HFF-Myc (cell line): ENCODE measurements around the gene SLC30A9.

Experiments
- DNase-seq: peaks from one replicate; pipeline ENCODE4 v3.0.0-alpha.2; 2011; ENCODE audit warnings: low read depth; ENCODE audit errors: extremely low read depth
- H3K4me3 ChIP-seq: replicated peaks from 2 replicates; pipeline ENCODE4 v1.5.1; 2011; ENCODE audit warnings: low read depth, mild to moderate bottlenecking, control low read depth, low read length
- TF ChIP-seq, protein P1 (sequence below): IDR thresholded peaks from 2 replicates; pipeline ENCODE4 v1.5.1; 2012; ENCODE audit warnings: mild to moderate bottlenecking, low read depth, low read length, control low read depth; ENCODE audit errors: missing control alignments

SLC30A9 gene

DNA sequence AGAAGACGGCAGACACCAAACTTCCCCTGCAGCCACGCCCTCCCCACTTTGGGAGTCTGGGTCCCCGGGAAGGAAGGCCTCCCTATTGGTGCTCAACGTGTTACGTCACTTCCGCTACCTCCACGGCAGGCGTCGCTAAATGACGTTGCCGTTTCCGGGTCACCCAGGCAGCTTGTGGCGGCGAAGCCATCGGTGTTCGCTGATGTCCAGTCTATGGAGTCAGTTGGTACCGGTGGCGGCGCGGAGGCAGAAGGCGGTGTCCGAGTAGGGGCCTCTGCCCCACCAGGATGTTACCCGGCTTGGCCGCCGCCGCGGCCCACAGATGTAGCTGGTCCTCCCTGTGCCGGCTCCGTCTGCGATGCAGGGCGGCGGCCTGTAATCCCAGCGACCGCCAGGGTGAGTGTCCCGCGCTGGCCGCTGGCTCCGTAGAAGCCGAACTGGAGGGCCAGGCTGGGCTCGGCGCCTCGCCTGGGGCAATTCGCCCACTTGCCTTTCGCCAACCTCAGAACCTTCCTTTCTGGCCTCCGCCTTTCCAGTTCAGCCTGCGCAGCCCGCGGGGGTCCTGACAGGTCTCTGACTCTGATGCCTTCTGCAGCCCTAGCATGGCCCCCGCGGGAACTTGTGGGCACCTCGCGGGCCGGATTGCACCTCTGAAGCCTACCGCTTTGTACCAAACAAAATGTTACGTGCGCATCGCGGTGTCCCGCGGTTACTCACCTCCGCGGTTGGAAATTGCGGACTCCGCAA lies at the start of gene SLC30A9:
TSS of gene SLC30A9 (plus strand) at position 166 of the 747 bp plus-strand sequence. CDS start at position 288, 122 bp downstream.
- H3K4me3 ChIP-seq: peak within 1 kb of the TSS; percentile 98
- TF ChIP-seq, protein P1, sequence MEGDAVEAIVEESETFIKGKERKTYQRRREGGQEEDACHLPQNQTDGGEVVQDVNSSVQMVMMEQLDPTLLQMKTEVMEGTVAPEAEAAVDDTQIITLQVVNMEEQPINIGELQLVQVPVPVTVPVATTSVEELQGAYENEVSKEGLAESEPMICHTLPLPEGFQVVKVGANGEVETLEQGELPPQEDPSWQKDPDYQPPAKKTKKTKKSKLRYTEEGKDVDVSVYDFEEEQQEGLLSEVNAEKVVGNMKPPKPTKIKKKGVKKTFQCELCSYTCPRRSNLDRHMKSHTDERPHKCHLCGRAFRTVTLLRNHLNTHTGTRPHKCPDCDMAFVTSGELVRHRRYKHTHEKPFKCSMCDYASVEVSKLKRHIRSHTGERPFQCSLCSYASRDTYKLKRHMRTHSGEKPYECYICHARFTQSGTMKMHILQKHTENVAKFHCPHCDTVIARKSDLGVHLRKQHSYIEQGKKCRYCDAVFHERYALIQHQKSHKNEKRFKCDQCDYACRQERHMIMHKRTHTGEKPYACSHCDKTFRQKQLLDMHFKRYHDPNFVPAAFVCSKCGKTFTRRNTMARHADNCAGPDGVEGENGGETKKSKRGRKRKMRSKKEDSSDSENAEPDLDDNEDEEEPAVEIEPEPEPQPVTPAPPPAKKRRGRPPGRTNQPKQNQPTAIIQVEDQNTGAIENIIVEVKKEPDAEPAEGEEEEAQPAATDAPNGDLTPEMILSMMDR: peak; percentile 18
- DNase-seq: peak; percentile 89

DNA sequence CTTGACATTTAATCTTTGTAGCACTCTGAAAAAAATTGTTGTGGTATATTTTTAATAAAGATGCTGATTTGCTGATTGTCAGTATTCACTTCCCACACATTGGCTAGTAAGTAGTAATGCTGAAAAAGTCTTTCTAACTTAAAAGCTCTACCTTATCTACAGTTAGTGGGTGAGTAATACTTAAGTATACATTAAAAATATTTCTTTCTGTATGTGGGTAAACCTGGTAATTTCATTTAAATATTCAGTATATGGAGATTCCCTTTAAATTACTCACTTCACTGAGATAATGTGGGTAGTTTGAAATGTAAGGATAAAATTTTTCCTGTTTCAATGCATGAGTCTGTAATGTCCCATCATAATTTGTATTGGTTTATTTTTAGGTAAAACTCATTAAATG lies 49.5 kb upstream of the SLC30A9 start:
- TF ChIP-seq, protein P1: no peak
- no peak for DNase-seq
- H3K4me3 ChIP-seq: no peak overlapping the region

DNA sequence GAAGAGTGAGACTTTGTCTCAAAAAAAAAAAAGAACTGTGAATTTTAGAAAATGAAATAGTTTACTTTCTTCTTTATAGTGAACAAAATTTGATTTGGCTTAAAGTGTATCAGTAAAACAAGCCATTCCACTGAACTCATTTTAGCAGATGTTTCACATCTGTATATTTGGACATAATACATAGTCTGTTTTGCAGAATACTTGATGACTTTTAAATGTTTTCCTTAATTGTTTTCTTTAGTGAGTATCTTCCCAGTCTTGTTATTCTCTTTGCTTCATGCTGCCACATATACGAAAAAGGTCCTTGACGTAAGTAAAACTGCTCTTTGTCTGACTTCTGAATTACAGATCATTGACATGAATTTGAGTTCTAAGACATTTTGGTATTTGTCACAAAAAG lies 46.8 kb upstream of the SLC30A9 start:
- no peak for DNase-seq
- H3K4me3 ChIP-seq: no peak overlapping the region
- TF ChIP-seq, protein P1: no peak

- DNase-seq: no peak
- no peak overlapping the region for H3K4me3 ChIP-seq
- TF ChIP-seq, protein P1: no peak
These were observed 46.2 kb upstream of the SLC30A9 start for GRCh38 chr4:41944089-41944488.

GRCh38 chr4:41949531-41949930 lies 40.8 kb upstream of the SLC30A9 start:
- H3K4me3 ChIP-seq: no peak overlapping the region
- DNase-seq: peak; percentile 4
- TF ChIP-seq, protein P1: no peak

DNA sequence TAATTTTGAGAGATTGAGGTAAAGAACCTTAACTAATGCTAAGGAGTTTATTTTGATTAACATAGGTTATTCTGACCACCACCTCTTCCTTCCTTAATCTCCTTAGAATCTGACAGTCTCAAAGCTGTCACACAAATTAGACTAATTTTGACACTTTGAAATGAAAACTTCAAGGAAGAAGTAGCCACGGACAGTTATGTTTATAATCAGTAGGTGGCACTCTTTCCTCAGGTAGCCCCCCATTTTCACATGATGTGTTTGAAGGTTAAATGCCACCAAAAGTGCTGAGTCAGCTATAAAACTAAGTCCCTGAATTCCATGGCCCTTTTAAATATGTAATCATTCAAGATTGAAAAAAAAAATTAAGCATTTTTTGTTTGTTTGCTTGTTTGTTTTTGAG lies 32.7 kb upstream of the SLC30A9 start:
- no peak for DNase-seq
- H3K4me3 ChIP-seq: no peak overlapping the region
- TF ChIP-seq, protein P1: no peak
